ENCODE results near the gene CHMP6.

- TF ChIP-seq POLR2A (IDR thresholded peaks at IDR 0.05) = no peak
- TF ChIP-seq, protein P1, sequence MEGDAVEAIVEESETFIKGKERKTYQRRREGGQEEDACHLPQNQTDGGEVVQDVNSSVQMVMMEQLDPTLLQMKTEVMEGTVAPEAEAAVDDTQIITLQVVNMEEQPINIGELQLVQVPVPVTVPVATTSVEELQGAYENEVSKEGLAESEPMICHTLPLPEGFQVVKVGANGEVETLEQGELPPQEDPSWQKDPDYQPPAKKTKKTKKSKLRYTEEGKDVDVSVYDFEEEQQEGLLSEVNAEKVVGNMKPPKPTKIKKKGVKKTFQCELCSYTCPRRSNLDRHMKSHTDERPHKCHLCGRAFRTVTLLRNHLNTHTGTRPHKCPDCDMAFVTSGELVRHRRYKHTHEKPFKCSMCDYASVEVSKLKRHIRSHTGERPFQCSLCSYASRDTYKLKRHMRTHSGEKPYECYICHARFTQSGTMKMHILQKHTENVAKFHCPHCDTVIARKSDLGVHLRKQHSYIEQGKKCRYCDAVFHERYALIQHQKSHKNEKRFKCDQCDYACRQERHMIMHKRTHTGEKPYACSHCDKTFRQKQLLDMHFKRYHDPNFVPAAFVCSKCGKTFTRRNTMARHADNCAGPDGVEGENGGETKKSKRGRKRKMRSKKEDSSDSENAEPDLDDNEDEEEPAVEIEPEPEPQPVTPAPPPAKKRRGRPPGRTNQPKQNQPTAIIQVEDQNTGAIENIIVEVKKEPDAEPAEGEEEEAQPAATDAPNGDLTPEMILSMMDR (IDR thresholded peaks at IDR 0.05) = no peak
These were observed 35.1 kb upstream of the CHMP6 start for GRCh38 chr17:80956321-80957190.

Data from lower leg skin (tissue), 3 donors.